CD4-positive, alpha-beta T cell treated with Interleukin-17A for 4 hours (primary cell): ENCODE measurements around the gene HIVEP1.
"Not testable (repeated sequence)": the region's sequence is repeated elsewhere in the genome, so short reads cannot be mapped to it uniquely, and the experiment has no call there.

Experiments
- DNase-seq: peaks from one replicate; pipeline ENCODE4 v3.0.0-alpha.2; 2020; ENCODE audit warnings: mixed read lengths

Gene HIVEP1

GRCh38 chr6:12129523-12129922 is 117.4 kb downstream of the HIVEP1 start:
- no peak for DNase-seq

DNA sequence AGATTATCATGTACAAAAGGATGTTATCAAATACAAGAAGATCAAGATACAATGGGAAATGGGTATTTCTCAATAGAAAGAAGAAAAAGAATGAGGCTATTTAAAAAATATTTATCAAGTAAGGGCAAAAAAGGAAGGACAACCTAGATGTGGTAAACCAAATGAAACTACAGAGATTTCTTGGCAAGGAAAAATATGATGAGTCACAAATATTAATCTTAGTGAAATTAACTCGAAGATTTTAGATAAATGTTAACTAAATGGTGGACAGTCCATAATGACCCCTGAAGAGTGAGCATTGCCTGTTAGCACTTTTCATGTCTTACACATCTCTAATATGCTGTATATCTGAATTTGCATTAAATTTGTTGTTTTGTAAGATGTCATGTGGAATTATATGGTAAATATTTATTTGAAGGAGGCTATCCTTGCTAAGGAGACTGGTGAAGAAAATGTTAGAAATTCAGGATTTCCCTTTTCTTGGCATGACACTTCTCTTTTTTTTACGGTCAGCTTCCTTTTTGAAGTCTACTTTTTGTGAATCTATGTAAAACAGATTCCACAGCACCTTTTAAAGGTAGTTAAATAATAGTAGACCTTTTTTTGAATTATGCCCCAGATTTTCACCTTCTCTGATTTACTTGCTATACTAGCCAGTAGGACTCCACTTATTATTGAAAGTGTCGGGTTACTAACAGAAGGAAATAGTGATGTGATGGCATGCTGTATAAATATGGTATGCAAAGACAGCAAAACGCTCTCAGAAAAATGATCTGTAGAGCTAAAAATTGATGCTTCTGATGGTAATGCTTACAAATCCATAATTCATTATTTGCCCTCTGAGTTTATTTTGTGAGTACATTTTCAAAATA is 120.5 kb downstream of the HIVEP1 start:
- DNase-seq = no peak

GRCh38 chr6:12134581-12134980 is 122.5 kb downstream of the HIVEP1 start:
- no peak for DNase-seq

DNA sequence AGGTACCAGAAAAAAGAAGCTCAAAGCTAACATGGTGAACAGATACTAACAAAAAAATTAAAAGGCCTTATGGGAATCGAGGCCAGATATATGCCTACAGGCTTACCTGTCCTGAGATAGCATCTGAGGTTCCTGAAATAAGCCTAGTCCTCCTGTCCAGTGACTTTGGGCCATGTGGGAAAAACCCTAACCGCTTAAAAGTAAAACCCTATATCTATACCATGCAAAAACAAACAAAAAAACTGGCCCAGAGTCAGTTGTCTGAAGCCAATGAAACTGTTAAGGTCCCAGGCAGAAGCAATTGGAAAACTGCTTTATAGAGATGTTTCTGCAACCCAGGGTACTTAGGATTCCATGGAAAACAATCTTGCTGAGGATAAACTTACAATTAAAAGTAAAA is 122.9 kb downstream of the HIVEP1 start:
- DNase-seq = no peak

GRCh38 chr6:12136905-12137304 is 124.8 kb downstream of the HIVEP1 start:
- DNase-seq = no peak

GRCh38 chr6:12137480-12137879 is 125.4 kb downstream of the HIVEP1 start:
- DNase-seq = no peak

DNA sequence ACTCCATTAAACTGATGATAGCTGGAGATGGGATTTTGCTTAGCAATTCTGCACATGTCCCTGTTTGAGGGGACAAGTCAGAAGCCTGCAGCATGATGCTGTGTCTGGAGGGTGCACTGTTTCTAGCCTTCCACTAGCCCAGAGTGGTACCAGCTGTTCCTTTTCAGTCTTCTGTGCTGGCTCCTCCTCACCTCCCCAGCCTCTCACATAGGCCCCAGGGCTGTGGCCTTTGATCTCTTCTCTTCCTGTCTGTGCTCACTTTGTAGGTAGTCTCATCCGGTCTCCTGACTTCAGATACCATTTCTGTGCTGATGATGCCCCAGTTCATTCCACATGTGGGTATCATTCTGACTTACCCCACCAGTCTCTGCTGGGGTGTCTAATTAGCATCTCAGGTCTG is 126.3 kb downstream of the HIVEP1 start:
- peak; percentile 65 for DNase-seq

GRCh38 chr6:12138936-12139335 is 126.8 kb downstream of the HIVEP1 start:
- no peak for DNase-seq

GRCh38 chr6:12147557-12148316 is 135.6 kb downstream of the HIVEP1 start:
- no peak for DNase-seq

GRCh38 chr6:12148317-12148801 is 136.2 kb downstream of the HIVEP1 start:
- no peak for DNase-seq

DNA sequence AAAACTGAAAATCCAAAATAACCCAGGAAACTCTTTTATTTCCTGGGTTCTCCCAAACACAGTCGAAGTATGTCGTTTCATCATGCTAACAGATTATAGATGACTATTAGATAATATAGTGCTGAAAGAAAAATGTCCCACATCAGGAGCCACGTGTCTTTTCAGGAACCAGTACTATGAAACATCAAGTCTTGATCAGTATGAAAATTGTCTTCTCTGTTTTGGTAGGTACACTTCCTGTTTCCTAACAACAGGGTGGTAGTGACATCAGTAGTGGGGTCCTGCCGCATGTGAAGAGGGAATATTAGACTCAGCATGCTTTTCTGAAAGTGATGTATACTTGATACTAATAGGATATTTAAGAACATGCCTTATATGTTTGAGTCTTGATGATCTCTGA is 136.7 kb downstream of the HIVEP1 start:
- DNase-seq = no peak

- no peak for DNase-seq
Observed at GRCh38 chr6:12149944-12150510, 137.9 kb downstream of the HIVEP1 start.

DNA sequence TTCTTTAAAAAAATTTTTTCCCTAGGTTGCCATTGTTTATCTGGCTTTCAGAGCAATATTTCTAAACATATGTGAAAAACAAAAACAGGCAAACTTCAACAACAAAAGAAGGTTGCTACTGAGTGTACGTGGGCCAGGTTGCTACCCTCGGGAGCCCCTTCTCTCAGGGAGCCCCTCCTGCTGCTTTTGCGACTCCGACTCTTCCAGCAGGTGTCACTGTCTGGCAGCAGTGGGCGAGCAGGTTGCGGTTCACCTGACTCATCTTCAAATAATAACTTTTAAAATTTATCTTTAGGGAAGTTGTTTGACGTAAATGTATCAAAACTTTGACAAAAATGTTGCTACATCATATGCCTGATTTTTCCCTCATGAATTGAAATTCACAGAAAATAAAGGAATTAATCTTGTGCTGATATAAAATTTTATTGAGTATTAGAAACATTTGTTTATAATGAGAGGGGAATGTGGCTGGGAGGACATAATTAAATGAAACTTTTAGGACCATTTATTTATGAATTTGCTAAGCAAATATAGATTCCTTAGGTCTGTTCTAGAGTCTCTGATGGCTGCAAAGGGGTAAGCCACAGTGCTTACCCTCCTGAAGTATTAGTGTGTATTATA is 138.8 kb downstream of the HIVEP1 start:
- DNase-seq = peak; percentile 42

DNA sequence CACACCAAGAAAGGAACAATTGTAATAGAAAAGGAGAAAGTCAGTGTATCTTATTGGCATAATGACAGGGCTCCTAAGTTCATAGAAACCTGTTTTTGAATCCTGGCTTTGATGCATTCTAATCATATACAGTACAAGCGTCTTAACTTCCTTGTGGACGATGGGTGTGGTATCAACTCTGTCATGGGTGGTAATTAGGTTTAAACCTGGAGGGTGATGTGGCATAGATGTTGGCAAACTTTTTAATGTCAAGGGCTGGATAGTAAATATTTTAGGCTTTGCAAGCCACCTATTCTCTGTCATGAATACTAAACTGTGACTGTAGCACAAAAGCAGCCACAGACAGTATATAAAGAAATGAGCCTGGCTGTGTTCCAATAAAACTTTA is 139.3 kb downstream of the HIVEP1 start:
- DNase-seq = no peak

DNA sequence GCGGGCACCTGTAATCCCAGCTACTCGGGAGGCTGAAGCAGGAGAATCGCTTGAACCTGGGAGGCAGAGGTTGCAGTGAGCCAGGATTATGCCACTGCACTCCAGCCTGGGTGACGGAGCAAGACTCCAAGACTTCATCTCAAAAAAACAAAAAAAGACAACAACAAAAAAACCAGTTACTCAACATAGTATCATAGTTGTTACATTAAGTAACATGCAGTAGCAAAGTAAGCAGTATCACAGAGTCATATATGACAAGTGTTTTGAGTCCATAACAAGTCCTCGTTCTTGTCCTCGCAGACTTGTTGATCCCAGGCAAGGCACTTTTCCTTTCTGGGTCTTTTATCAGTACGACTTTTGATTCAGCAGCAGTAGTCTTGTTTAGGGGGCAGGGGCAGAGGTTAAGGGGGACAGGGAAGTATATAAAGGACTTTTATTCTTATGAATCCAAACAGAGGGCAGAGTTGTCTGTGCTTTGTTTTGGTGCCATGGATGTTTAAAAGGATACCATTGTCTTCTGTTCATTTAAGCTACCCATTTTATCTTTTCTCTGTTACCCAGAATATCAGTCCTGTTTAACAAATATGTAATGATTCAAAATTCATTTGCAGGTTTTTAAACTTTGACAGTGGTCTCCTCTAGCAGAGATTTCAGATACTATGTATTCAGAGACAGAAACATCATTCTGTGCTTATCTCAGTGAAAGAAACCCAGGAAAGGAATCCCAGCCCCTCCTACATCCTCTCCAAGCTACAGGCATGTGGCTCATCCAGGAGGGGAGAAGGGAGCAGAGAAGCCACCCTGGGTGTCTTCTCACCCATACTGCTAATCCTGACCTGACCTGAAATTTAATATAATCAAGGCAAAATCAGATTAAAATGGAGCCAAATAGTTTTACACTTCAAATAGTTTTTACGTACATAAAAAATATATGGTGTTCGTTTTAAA is 140.2 kb downstream of the HIVEP1 start:
- no peak for DNase-seq

DNA sequence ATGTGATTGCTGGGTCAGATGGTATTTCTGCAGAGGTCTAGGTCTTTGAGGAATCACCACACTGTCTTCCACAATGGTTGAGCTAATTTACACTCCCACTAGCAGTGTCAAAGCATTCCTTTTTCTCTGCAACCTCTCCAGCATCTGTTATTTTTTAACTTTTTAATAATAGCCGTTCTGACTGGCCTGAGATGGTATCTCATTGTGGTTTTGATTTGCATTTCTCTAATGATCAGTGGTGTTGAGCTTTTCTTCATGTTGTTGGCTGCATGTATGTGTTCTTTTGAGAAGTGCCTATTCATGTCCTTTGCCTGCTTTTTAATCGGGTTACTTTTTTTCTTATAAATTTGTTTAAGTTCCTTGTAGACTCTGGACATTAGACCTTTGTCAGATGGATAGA is 143.7 kb downstream of the HIVEP1 start:
- not testable (repeated sequence) for DNase-seq

DNA sequence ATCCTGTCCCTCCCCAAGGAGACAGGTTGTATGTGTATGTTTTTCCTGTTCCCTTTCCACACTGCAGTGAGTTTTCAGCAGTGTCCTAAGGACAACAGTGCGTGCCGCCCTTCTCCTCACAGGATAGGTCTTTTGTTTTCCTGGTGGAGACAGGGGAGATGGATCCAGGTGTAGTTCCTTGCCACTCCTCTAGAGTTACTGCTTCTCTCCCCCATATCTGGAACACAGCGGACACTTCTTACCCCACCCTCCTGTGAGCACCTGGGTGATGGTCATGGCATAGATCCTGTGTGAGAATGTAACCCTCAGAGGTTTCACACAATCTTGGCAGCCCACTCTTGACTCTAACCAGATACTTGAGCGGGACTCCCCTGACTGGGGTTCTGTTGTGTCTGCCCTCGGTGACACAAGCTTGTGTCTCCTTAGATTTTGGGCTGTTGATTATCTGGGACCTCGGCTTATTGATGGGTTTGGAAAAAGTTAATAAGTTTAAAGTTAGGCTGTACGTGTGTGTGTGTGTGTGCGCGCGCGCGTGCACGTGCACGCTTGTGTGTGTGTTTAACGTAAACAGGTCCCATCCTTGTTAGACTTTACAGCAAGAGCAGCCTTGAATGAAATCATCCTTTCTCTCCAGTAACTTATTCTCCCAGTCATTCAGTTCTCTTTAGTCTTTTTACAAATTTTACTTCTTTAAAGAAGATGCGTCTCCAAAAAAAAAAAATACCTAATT is 146.7 kb downstream of the HIVEP1 start:
- DNase-seq = no peak

GRCh38 chr6:12160326-12160725 is 148.2 kb downstream of the HIVEP1 start:
- DNase-seq = no peak

DNA sequence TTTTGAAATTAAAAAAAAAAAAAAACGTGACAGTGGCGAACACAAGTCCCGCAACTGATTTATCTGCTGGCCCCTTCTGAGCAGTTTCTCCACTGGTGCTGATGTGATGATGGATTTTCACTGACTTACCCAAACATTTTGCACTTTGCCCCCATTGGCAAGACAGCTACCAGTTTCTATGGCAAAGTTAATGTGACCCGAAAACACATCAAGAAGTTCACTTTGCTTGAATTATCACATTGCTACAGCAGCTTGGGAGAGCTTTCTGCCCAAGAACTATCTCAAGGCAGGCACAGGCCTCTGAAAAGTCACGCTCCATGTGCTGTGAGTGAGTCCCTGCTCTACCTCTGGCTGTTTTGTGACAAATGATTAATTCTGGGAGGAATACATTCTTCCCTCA is 150.1 kb downstream of the HIVEP1 start:
- no peak for DNase-seq

- peak; percentile 50 for DNase-seq
Observed at GRCh38 chr6:12163149-12163548, 151.0 kb downstream of the HIVEP1 start.
